GM20000 (cell line): ENCODE data around the gene SNAPC5.
A peak's percentile ranks its signal among the peaks of the same experiment; 100 is the strongest.

Source experiments
- DNase-seq: peaks from one replicate; pipeline ENCODE4 v3.0.0; 2012; ENCODE audit warnings: low spot score
- CTCF ChIP-seq: IDR thresholded peaks from 2 replicates; pipeline ENCODE4 v1.5.1; 2012; ENCODE audit warnings: mild to moderate bottlenecking, control low read depth; ENCODE audit errors: extremely low read depth, missing control alignments

SNAPC5 gene, protein sequence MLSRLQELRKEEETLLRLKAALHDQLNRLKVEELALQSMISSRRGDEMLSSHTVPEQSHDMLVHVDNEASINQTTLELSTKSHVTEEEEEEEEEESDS

GRCh38 chr15:66497502-66498455 lies at the start of gene SNAPC5:
SNAPC5 (minus strand) TSS chr15:66497762; CDS start chr15:66497731, 31 bp downstream.
- peak; percentile 95 for TF ChIP-seq CTCF
- peak; percentile 88 for DNase-seq

- TF ChIP-seq CTCF, result no peak
- no peak for DNase-seq
Observed at GRCh38 chr15:66545255-66545654, 47.7 kb upstream of the SNAPC5 start.

GRCh38 chr15:66542896-66543295 lies 45.3 kb upstream of the SNAPC5 start:
- no peak for TF ChIP-seq CTCF
- no peak for DNase-seq

- no peak for TF ChIP-seq CTCF
- no peak for DNase-seq
Observed at GRCh38 chr15:66535056-66535455, 37.5 kb upstream of the SNAPC5 start.

DNA sequence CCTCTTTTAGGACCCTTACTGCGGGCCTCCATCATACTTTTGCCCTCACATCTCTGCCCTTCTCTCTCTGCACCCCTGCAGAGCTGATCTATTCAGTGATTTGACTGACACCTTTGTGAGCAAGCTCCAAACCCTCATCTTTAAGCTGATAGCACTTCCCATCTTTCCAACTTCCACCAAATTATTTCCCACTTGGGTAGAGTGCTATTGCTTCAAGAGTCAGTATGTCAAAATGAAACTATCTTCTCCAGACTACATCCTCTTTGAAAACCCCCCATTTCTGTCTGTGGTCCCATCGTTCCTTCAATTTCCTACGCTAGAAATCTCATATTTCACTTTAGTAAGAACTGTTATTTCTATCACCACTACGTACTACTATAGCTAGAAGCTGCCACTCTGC lies 27.3 kb upstream of the SNAPC5 start:
- no peak for TF ChIP-seq CTCF
- DNase-seq, result no peak

GRCh38 chr15:66523926-66524325 lies 26.4 kb upstream of the SNAPC5 start:
- no peak for TF ChIP-seq CTCF
- no peak for DNase-seq

- no peak for DNase-seq
- TF ChIP-seq CTCF, result no peak
Observed at GRCh38 chr15:66515901-66516322, 18.4 kb upstream of the SNAPC5 start.
